Myocyte (in vitro differentiated cells): ENCODE results near the gene DICER1. TPM values are rescaled to one million over a fixed set of nuclear protein-coding genes. Genes with fewer than 3 reads are reported as not detected.

ENCODE experiments used
- DNase-seq: peaks from one replicate; pipeline ENCODE4 v3.0.0-alpha.2; 2012; ENCODE audit warnings: low read depth
- total RNA-seq: library from RNA; depleted of rRNA; stranded (reverse); fragments of >200 nt; gene quantifications from 2 replicates; pipeline ENCODE4 v1.2.3, GENCODE V29; 2014

Gene DICER1
- total RNA-seq, 1 donor from 2014 or later: 47.6 TPM

DNA sequence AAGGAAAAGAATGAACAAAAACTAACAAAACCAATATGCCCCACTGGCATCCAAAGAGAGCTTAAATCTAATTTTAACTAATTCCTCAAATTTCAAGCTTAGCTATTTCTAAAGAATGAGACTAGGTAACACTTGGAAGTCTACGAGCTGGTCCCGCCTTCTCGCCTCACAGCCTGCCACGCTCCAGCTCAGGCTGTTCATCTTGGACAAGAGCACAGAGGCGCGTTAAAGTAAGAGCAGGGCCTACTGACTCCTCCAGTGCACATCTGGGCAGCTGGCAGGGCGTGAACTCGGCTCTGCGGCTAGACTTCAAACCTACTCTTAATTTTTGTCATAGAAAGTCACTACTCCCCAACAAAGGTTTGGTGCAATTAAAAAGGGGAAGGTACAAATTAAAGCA is 64.6 kb downstream of the DICER1 start:
- DNase-seq: no peak

DNA sequence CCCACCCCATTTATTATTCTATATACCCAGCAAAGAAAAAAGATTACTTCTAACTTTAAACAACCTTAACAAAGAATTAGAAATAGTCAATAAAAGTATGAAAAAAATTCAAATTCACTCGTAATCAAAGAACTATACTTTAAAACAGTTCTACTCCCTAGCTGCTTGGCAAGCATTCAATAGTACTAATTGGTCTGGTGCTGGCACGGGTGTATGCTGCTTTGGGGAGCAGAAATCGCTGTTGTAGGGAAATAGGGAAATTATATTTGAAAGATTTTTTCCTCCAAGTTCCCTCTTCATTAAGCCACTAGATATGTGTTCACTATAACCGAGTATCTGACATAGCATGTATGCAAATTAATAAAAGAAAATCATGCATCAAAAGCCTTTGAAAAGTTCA is 65.7 kb downstream of the DICER1 start:
- DNase-seq: no peak

DNA sequence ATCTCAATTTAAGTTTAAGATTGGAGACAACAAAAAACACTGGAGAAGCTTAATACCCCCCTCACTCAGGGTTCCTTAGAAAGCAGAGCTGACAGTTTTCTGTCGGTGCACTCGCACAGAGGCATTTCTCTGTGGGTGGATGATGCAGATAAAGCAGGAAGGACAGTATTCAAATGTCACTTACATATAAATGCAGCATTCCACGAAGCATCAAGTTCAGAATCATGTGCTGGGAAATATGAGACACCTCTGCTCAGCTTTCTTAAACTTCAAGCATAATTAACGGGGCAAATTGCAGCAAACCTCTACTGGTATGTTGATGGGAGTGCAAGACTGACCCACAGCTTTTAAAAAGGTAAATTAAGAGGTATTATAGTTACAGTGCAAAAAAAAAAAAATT is 68.7 kb downstream of the DICER1 start:
- DNase-seq: no peak

DNA sequence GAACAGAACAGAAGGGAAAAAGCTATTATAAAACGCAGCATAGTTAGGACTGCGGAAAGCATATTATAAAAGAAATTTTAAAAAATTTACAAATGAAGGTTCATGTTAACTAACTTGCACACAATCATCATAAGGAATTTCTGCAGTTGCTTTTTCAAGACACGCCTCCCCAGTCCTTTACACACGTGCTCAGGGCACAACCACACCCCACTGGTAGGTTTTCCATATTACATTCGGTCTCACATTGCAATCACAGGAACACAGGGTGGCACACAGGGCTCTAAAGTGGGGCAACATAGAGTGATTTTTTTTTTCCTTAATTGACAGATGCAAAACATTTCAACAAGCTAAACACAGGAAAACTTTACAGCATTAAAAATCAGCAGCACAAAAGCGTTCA is 69.7 kb downstream of the DICER1 start:
- DNase-seq: no peak

DNA sequence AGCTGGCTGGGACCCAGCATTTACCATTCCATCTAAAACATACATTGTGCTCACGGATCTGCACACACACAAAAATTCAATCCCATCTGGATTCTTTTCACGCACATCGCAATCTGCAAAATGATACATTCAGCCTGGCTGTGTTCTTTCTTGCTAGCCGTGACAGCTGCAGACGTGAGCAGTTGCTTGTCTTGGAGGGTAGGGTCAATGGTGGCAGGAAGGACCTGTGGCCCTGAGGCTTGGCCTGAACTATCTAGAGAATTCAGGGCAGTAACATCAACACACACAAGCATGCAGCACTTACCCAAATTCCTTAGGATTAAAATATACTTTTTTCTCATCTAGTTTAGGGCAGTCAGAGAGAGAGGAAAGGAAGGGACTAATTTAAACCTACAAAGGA is 72.0 kb downstream of the DICER1 start:
- DNase-seq: peak; percentile 74

DNA sequence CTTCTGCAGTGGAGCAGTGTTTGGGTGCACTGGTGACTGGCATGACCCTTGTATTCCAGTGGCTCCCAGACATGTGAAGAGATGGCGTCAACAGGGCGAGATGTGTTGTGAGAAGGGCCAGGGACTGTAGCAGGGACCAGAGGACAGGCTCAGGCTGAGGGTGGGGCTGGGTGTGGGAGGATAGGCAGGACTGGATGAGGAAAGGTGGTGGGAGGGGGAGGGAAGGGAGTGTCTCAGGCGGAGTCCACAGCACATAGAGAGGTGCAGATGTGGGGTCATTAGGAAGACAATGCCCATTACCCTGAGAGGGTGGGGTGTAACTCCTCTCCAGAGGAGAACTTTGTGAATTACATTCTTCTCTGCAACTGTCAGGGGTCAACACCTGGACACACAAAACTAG is 78.5 kb downstream of the DICER1 start:
- DNase-seq: no peak

DNA sequence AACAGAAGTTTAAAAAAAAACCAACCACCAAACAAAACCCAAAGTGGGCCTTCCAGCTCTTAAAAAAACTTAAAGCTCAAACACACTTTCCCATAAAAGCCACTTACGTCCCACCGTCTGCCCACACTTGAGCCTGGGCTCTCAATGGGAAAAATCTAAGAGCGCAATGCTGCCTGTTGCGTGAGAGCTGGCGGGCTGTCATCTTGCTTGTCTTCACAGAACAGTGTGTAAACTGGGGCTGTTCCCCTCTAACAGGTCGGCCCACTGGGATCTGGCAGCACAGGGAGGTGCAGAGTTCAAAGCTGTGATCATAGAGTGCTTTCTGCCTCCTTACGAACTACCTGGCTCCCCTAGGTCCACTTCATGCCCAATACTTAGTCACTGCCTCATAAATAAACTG is 80.0 kb downstream of the DICER1 start:
- DNase-seq: no peak

DNA sequence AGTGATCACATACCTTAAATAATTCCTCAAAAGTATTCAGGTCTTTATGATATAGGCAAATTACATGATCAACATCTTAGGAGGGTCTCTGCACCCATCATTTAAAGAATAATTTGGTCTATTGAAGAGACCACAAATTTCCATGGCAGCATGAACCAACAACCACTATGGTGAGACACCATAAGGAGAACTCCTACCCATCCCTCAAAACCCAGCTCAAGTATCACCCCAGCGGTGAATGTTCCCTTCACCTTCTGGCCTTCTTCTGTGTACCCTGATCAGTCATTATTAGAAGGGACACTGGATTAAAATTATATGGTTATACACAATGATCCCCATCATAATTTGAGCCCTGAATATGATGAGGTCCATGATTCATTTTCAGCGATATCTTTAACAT is 81.5 kb downstream of the DICER1 start:
- DNase-seq: no peak

DNA sequence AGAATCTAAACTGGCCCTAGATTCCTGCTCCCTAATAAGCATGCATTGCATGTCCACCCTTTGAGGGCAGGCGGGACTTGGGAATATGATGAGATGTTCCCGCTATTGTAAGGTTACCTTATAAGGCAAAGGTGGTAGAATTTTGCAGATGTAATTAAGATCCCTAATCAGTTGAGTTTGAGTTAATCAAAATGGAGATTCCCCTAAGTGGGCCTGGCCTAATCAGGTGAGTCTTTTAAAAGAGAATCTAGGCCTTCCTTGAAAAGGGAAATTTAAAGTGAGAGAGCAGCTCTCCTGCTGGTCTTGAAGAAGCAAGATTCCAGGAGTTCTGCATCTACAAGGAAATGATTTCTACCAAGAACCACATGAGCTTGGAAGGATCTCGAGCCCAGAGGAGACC is 83.4 kb downstream of the DICER1 start:
- DNase-seq: no peak

DNA sequence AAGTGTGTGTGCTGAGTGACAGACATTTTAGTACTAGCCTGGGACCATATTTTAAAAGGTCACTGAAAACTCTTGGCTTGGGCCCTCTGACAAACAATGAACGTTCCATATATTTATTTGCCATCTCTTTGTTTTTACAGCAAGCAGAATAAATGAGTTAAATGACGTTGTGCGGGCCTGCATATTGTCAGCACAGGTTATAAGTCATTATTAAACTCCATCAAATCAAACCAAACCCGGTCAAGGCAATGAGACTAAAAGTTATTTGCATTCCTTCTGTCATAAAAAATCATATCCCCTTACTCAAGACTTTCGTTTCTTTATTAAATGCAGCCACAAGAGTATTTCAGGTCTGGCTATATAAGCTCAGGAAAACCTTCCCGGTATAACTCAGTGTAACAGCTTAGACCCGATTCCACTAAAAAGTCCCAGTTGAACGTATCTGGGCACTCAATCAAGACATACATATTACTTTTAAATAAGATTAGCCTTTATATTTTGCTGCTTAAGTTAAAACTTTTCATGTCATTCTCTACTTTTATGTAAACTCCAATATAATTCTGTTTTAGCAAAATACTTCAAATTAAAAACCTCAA is 84.9 kb downstream of the DICER1 start:
- DNase-seq: no peak

DNA sequence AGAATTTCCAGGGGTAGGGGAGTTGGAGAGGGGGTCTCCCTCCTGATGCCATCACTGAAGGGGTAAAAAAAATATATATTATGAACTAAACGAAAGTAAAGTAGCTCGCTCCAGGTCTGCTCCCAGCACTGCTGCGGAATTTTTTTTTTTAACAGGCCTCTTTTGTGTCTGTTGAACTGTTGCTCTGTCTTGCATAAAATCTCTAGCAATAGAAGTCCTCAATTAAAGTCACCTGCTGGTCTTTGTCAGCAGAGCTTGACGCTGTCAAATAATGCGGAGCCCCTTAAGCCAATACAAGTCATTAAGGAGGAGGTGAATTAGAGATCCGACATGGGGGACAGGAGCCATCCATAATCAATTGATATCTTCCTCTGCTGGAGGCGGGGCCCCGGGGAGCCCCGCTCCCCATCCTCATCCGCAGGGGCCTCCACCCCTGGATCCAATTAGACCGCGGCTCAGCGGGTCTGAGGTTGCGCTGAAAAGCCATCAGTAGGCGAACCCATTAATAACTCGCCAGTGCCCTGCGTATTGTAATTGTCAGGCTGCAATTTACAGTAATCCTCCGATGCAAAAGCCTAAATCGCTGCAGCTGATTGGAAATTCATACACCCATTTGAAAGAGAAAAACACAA is 85.6 kb downstream of the DICER1 start:
- no peak for DNase-seq

DNA sequence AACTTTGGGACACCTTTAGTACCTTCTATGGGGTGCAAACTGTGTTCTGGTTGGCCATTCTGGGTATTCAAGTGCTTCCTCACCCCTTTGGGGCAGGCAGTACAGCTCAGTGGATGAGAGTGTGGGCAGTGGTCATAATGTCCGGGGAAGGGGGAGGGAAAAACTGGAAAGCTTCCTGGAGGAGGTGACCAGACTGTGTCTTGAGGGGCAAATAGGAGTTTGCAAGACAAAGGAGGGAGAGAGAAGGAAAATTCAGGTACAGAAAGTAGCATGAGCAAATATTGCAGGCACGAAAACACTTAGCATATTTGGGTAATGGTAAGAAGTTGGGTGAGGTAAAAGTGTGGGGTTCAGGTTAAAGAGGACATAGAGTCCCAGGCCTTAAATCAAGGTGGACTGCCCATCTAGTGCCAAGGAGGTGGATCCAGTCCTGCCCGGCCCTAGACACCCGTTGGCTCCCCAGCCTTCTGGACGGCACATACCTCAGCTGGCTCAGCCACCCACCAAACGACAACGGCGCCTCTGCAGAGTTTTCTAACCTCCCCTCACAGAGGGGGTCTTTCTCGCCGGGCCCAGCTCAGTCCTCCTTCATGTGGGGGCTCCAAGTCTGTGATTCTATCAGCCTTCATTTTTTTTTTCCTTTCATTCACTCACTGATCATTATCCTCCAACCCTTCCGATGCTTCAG is 86.4 kb downstream of the DICER1 start:
- no peak for DNase-seq

DNA sequence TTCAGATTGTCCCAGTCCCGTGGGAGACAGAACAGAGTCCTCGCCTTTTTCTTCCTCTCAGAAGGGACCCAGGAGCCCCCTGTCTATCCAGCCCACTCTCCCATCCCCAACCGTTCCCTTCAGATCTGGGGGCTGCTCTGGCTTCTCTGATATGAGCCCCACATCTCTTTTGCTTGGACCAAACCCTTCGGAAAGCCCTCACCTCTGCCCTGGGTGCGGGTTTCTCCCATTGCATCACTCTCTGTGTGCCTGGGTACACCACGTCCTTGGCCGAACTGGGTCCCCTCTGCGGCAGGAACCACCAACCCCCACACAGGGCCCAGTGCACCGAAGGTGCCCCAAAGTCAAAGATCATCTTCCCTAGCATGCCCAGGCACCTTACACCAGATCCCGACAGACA is 87.8 kb downstream of the DICER1 start:
- no peak for DNase-seq

DNA sequence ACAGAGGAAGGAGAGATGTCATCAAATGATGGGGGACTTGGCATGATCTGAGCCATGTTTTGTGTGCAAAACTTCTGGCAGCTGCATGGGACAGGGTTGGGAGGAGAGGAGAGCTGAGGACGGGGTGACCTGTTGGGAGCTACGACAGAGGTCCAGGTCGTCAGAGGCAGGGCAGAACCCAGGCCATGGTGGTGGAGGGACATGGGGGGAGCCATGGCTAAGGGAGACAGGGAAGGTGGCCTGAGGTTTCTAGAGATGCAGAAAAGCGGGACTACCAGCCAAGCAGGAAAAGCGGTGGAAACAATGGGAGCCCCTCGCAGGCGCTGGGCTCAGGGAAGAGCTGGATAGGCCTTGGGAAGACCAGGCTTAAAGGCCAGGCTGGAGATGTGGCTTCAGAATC is 88.3 kb downstream of the DICER1 start:
- DNase-seq: no peak

DNA sequence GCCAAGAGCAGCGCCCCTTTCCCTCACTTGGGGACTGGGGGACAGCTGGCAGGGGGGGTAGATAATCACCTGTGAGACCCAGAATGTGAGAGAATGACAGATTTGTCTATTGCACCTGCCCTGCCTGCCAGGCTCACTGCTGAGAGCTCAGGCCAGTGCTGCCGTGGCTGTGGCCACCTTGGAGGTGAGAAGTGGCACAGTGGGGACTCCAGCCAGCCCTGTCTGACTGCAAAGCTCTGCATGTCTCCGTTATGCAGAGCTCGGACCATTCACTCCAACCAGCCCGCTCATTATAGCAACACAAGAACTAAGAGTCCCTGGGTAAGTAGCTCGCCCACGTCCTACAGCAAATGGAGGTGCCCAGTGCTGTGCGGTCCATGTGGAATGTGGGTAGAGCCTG is 88.8 kb downstream of the DICER1 start:
- DNase-seq: no peak

DNA sequence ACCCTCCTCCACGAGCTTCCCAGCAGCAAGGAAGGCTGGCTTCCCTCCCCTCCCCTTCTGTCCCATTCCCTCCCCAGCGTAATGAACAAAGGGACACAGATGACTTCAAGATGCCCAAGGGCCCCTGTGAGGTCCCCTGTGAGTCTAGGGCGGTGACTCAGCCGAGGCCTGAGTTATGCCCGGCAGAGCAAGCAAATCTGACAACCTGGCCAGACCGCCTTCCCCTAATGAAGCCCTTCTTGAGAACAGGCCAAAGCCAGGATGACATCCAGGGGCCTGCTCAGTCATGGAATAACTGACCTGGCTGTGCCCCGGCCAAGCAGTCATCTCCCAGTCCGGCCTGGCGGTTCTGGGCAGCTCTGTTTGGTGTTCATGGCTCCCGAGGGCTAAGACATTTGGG is 89.2 kb downstream of the DICER1 start:
- no peak for DNase-seq

DNA sequence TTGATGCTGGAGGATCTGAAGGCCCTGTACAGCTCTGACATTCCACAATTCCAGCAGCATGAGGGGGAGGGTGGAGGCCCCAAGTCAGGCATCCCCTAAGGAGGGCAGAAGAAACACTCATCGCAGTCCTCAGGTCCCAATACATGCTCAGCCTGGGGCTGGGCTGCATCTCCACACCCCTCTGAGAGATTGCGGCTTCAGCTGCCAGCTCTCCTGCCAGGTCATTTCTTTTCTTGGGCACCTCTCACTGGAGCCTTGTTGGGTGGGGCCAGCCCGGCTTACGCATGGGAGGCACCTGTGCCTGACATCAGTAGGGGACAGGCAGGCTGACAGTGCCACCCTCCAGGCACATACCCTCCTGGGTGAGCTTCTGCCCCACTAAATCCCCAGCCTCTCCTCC is 89.8 kb downstream of the DICER1 start:
- no peak for DNase-seq

DNA sequence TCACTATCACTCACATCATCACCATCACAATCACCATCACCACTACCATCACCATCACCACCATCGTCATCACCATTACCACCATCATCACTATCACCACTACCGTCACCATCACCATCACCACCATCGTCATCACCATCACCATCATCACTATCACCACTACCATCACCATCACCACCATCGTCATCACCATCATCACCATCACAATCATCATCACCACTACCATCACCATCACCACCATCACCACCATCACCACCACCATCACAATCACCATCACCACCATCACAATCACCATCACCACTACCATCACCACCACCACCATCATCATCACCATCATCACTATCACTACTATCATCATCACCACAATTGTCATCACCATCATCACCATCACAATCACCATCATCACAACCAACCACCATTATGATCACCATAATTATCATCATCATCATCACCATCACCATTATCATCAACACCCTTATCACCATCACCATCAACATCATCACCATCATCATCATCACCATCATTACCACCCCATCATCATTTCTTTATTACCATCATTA is 90.8 kb downstream of the DICER1 start:
- no peak for DNase-seq

DNA sequence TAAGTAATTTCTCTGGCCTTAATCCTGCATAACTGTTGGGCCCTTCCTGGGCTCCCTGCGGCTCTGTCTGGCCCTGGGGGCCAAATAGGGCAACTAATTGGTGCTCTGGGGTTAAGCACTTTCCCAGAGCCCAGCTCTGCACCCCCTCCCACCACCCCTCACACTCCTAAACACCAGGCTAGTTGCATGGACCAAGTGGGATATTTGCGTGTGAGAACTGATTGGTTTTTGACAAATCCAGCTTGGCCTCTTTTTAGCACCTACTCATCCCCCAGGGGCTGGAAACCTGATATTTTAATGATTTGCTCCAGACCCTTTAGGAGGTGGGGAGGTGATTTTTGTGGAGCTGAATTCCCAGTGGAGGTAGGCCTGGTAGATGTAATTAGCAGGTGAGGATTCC is 91.9 kb downstream of the DICER1 start:
- DNase-seq: no peak

DNA sequence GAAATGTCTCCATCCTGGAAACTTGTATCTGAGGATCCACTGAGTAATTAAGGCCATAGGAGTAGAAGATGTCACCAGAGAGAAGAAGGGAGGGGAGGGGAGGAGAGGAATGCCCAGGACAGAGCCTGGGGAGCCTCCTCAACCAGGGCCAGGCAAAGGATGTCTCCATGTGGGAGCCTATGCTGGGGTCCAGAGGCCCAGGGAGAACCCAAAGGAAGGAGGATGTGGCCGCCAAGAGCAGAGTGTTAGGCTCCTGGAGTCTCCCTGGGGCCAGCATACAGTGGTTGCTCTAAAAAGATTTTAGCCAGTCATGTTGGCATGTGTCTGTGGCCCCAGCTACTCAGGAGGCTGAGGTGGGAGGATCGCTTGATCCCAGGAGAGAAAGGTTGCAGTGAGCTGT is 92.6 kb downstream of the DICER1 start:
- DNase-seq: no peak

DNA sequence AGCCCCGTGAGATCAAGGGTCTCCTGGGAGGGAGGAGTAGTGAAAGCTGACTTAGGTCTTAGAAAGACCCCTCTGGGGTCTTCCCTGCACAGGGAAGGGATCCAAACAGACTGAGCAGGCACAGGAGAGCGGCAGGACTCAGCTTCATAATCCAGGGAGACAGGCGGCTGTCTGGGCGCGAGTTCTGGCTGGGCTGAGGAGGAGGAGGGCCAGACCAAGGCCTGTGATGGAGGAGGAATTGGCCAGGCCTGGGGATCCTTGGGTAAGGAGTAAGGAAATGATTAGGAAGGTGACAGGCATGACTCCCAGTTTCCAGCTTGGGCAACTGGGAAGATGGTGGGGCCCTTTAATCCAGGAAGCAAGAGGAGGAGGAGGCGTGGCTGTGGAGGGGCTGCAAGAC is 93.1 kb downstream of the DICER1 start:
- no peak for DNase-seq

DNA sequence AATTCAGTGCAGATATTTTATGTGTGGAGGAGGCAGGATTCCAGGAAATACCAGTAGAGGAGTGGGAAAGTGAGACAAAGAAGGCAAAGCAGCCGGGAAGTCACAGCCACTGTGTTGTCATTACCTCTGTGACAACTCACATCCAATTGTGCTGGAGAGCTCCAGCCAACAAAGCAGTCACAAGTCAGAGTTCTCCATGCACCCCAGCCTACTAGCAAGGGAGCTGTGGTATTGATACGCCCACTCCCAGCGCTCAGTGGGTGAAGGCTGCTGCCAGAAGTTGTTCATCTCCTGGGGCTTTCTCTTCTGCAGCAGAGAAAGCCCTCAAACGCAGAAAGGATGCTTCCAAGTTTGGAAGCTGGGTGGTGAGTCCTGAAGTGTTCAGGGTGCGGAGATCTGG is 93.9 kb downstream of the DICER1 start:
- no peak for DNase-seq

DNA sequence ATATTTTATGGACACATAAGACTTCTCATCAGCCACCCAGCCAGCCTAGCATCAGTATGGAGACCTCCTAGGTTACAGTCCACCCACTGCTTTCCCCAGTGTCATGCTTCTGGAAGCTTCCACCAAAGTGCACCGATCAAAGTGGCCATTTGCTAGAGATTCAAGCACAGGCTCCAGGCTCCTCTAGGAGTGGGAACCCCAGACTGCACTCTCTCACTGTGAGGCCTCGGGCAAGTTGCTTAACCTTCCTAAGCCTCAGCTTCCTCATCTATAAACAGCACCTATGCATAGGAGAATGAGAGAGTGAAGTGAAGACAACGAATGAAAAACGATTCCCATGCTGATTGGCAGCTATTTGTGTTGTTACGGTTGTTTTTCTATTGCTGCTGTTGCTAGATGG is 94.4 kb downstream of the DICER1 start:
- no peak for DNase-seq
